B cell (primary cell): ENCODE results near the gene PEX7. TPM values are rescaled to one million over a fixed set of nuclear protein-coding genes. Genes with fewer than 3 reads are reported as not detected.

Source experiments
- ATAC-seq: fragments of 200-7000 bp; cut with Tn5 transposase; one replicate; pipeline ENCODE4 v1.10.0; 2021; ENCODE audit warnings: low read depth, mild to moderate bottlenecking, moderate number of reproducible peaks, moderate library complexity
- CTCF ChIA-PET: fragments of 350-600 bp; sonication (Branson Sonifier 250); formaldehyde crosslinking; loops from one replicate; lab custom pipeline; 2021; ENCODE audit warnings: antibody characterized with exemption, inconsistent platforms; lab: Charles Lee
- POLR2A ChIA-PET: fragments of 350-600 bp; sonication (Branson Sonifier 250); formaldehyde crosslinking; loops from one replicate; lab custom pipeline; 2021; ENCODE audit warnings: antibody characterized with exemption; lab: Charles Lee
- DNase-seq: peaks from one replicate; pipeline ENCODE4 v3.0.0; 2013
- H2AFZ ChIP-seq: 2 replicates; pipeline ENCODE4 v1.6.1; 2012; ENCODE audit warnings: mild to moderate bottlenecking, low read depth, low read length; ENCODE audit not compliant: insufficient read depth, poor library complexity, severe bottlenecking
- H3K27ac ChIP-seq, 2 donors: 1 replicate in 1 of 2; 2 replicates in 1 of 2; pipeline ENCODE4 v1.5.1; 2012 to 2013; ENCODE audit warnings: low read length in 2 of 2, mild to moderate bottlenecking in 2 of 2, moderate library complexity in 1 of 2
- H3K27me3 ChIP-seq, 4 experiments: fragments of 200-600 bp in 1 of 4; sonication (generic) in 1 of 4; replicated peaks in 1 of 4; 1 replicate in 2 of 4; 2 replicates in 2 of 4; pipeline versions ENCODE4 v1.6.1 to v1.7.0; 2013 to 2016; ENCODE audit warnings: low read length in 3 of 4, mild to moderate bottlenecking in 2 of 4, mixed read lengths in 1 of 4, moderate library complexity in 1 of 4; ENCODE audit not compliant: insufficient read depth in 4 of 4, control insufficient read depth in 3 of 4; ENCODE audit errors: control extremely low read depth in 1 of 4
- H3K36me3 ChIP-seq, 2 experiments: replicated peaks in 1 of 2; 1 replicate in 1 of 2; 2 replicates in 1 of 2; pipeline versions ENCODE4 v1.6.1 to v1.7.1; 2013; ENCODE audit warnings: low read length in 1 of 2; ENCODE audit not compliant: insufficient read depth in 2 of 2, control insufficient read depth in 1 of 2; ENCODE audit errors: control extremely low read depth in 1 of 2, extremely low read depth in 1 of 2
- H3K4me1 ChIP-seq, 2 donors: fragments of 200-600 bp in 1 of 2; sonication (generic) in 1 of 2; 1 replicate in 1 of 2; 2 replicates in 1 of 2; pipeline versions ENCODE4 v1.5.1 to v1.6.1; 2013 to 2017; ENCODE audit warnings: low read length in 2 of 2; ENCODE audit not compliant: control insufficient read depth in 2 of 2, insufficient read depth in 2 of 2
- H3K4me2 ChIP-seq: replicated peaks from 2 replicates; pipeline ENCODE3; 2012; ENCODE audit warnings: mild to moderate bottlenecking, low read depth, low read length; ENCODE audit not compliant: poor library complexity, severe bottlenecking
- H3K4me3 ChIP-seq, 5 experiments: fragments of 200-600 bp in 1 of 5; sonication (generic) in 1 of 5; 1 replicate in 3 of 5; 2 replicates in 2 of 5; pipeline versions ENCODE4 v1.5.1 to v1.7.0; 2011 to 2016; ENCODE audit warnings: low read length in 4 of 5, mild to moderate bottlenecking in 4 of 5, low read depth in 2 of 5, control low read depth in 1 of 5, moderate library complexity in 1 of 5; ENCODE audit not compliant: insufficient read depth in 1 of 5; ENCODE audit errors: control extremely low read depth in 1 of 5, extremely low read depth in 1 of 5
- H3K79me2 ChIP-seq: fragments of 200-600 bp; sonication (generic); one replicate; pipeline ENCODE4 v1.6.0; 2016; ENCODE audit warnings: low read length; ENCODE audit not compliant: control insufficient read depth, insufficient read depth
- H3K9ac ChIP-seq: fragments of 200-600 bp; sonication (generic); 2 replicates; pipeline ENCODE4 v1.6.1; 2017; ENCODE audit warnings: mild to moderate bottlenecking, low read length, moderate library complexity
- H3K9me3 ChIP-seq, 3 donors: one replicate each; pipeline versions ENCODE4 v1.6.1 to v1.7.1; 2013; ENCODE audit warnings: low read length in 2 of 3; ENCODE audit not compliant: control insufficient read depth in 2 of 3, insufficient read depth in 1 of 3; ENCODE audit errors: control extremely low read depth in 1 of 3
- H4K20me1 ChIP-seq: 2 replicates; pipeline ENCODE4 v1.6.0; 2012; ENCODE audit warnings: mild to moderate bottlenecking, low read length; ENCODE audit not compliant: insufficient read depth, control insufficient read depth, poor library complexity, severe bottlenecking
- H3K27ac Mint-ChIP-seq: one replicate; pipeline ENCODE4 v1.8.0; 2021; ENCODE audit warnings: mixed read lengths
- H3K27me3 Mint-ChIP-seq: one replicate; pipeline ENCODE4 v1.8.0; 2021; ENCODE audit warnings: mixed read lengths
- H3K4me1 Mint-ChIP-seq: one replicate; pipeline ENCODE4 v1.8.0; 2021; ENCODE audit warnings: mixed read lengths
- H3K4me3 Mint-ChIP-seq: one replicate; pipeline ENCODE4 v1.8.0; 2021; ENCODE audit warnings: mixed read lengths
- H3K9me3 Mint-ChIP-seq: one replicate; pipeline ENCODE4 v1.8.0; 2022; ENCODE audit warnings: mixed read lengths; ENCODE audit not compliant: insufficient read depth
- EZH2 ChIP-seq: IDR thresholded peaks from 2 replicates; pipeline ENCODE4 v1.6.1; 2012; ENCODE audit warnings: borderline replicate concordance, low read depth, mild to moderate bottlenecking, moderate library complexity, low read length; ENCODE audit not compliant: insufficient read depth, poor library complexity, severe bottlenecking
- whole genome bisulfite sequencing: methylation state at CpG from one replicate; pipeline ENCODE4 v1.1.5; 2013; ENCODE audit warnings: missing lambda C conversion rate; ENCODE audit not compliant: insufficient coverage; 5-methylcytosine and 5-hydroxymethylcytosine counted together
- intact Hi-C: fragments of 100-400 bp; cut with micrococcal nuclease; formaldehyde crosslinking; loops from one replicate; pipeline ENCODE4 v1.10.0; 2022
- polyA plus RNA-seq: library from polyadenylated mRNA; depleted of rRNA; stranded (reverse); fragments of >200 nt; gene quantifications from 2 replicates; pipeline ENCODE4 v1.2.3, GENCODE V29; 2012
- total RNA-seq, 2 donors: library from RNA; stranded (reverse); fragments of 120-200 nt in 1 of 2; gene quantifications; 1 replicate in 1 of 2; 2 replicates in 1 of 2; pipeline versions ENCODE4 v1.2.3 to v1.2.4, GENCODE V29; 2013 to 2022
- TF ChIP-seq, protein P1 (sequence below): fragments of 200-600 bp; IDR thresholded peaks from one replicate; pipeline ENCODE4 v1.8.0; 2022; ENCODE audit warnings: antibody characterized with exemption, mild to moderate bottlenecking

Gene PEX7
- total and polyA plus RNA-seq, 2 donors (not counting 1 experiment from before 2014, with no cell fraction given), result 3.9 TPM

DNA sequence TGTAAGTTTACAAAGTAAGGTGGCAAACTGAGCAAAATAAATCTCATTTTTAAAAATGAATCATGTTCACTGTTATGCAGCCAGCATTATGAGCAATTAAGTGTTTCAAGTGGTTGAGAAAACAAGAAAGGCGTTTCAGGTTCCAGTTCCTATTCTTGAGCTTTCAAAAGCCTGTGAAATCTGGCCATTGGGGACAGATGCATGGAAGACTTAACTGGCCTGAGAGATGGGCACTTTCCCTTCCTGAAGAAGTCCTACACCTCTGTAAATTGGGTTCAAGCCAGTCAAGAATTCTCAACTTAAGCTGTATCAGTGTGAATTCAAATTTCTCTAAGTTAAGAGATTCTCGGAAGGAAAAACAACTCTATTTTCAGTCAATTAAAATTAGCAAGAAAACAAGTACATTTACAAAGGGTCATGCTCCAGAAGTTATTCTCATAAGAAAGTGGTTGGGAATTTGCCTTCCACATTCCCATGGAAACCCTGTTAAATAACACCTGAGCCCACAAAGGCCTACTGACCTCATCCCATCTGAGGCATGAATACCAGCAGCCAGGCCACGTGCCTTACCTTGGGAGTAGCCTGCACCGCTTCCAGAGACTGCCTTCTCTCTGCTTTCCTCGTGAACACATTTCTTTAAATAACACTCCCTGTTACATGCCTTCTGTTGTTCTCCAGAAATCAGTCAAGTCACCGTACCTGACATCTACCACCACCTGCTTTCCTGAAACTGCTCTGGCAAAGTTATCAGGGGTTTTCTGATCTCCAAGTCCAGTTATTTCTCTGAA, 49.5 kb upstream of the PEX7 start:
- peak overlapping the region; percentile 27 for H3K9ac ChIP-seq
- peaks cover 85% of the 10 kb centered on the region for H3K79me2 ChIP-seq
- H3K9me3 ChIP-seq, result no peaks in the 10 kb centered on the region
- no peak overlapping the region for H2AFZ ChIP-seq
- peaks cover 43 to 46% of the 10 kb centered on the region in 2 donors for H3K4me1 ChIP-seq
- ChIA-PET CTCF (interaction anchor here (1.1 to 2.6 kb wide), 3 partner anchors 10 to 19 kb away, joined by 5 to 11 read pairs (median 6); partner anchors contain the start of gene MAP3K5), POLR2A (interaction anchor here (1.1 kb wide), 1 partner anchor 12 kb away, joined by 3 read pairs; no protein-coding TSS in a partner anchor)
- H3K27me3 ChIP-seq, result no peaks in the 10 kb centered on the region
- no peaks in the 10 kb centered on the region for H3K27me3 Mint-ChIP-seq
- H4K20me1 ChIP-seq, result no peaks in the 10 kb centered on the region
- peak overlapping the region; percentile 82 for H3K27ac Mint-ChIP-seq
- H3K4me2 ChIP-seq, result peak overlapping the region; percentile 40
- H3K9me3 Mint-ChIP-seq, result no peaks in the 10 kb centered on the region
- no peak overlapping the region for H3K4me3 ChIP-seq
- H3K36me3 ChIP-seq, result no peaks in the 10 kb centered on the region
- peak overlapping the region; percentile 65 for H3K4me3 Mint-ChIP-seq
- DNase-seq, result no peak
- TF ChIP-seq EZH2, result no peak
- TF ChIP-seq, protein P1, sequence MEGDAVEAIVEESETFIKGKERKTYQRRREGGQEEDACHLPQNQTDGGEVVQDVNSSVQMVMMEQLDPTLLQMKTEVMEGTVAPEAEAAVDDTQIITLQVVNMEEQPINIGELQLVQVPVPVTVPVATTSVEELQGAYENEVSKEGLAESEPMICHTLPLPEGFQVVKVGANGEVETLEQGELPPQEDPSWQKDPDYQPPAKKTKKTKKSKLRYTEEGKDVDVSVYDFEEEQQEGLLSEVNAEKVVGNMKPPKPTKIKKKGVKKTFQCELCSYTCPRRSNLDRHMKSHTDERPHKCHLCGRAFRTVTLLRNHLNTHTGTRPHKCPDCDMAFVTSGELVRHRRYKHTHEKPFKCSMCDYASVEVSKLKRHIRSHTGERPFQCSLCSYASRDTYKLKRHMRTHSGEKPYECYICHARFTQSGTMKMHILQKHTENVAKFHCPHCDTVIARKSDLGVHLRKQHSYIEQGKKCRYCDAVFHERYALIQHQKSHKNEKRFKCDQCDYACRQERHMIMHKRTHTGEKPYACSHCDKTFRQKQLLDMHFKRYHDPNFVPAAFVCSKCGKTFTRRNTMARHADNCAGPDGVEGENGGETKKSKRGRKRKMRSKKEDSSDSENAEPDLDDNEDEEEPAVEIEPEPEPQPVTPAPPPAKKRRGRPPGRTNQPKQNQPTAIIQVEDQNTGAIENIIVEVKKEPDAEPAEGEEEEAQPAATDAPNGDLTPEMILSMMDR, result no peak
- intact Hi-C loops, result no loop called here
- WGBS, result 71% methylated on average over 5 of the region's 6 CpGs
- H3K27ac ChIP-seq, result peak overlapping the region in 1 of 2 donors; percentile 36
- peak; percentile 36 for ATAC-seq
- H3K4me1 Mint-ChIP-seq, result peaks cover 62% of the 10 kb centered on the region

DNA sequence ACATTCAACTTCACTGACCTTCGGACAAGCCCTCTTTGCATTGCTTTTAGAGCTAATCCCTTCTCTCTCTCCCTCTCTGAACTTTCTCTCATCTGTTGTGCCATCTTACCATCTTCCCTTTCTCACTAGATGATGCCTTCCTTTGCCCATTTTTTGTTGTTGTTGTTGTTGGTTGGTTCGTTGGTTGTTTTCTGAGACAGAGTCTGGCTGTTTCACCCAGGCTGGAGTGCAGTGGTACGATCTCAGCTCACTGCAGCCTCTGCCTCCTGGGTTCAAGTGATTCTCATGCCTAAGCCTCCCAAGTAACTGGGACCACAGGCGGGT, 49.0 kb upstream of the PEX7 start:
- H3K9me3 Mint-ChIP-seq, result no peaks in the 10 kb centered on the region
- POLR2A ChIA-PET, result interaction anchor here (1.1 kb wide), 1 partner anchor 12 kb away, joined by 3 read pairs; no protein-coding TSS in a partner anchor
- H3K36me3 ChIP-seq, result no peaks in the 10 kb centered on the region
- H3K4me3 ChIP-seq, result no peak overlapping the region
- H3K27ac Mint-ChIP-seq, result peak overlapping the region; percentile 82
- intact Hi-C loops, result no loop called here
- H3K4me3 Mint-ChIP-seq, result peak overlapping the region; percentile 65
- no peaks in the 10 kb centered on the region for H3K27me3 ChIP-seq
- no peak for TF ChIP-seq EZH2
- TF ChIP-seq, protein P1, result no peak
- peak overlapping the region in 1 of 2 donors; percentile 36 for H3K27ac ChIP-seq
- no peak overlapping the region for H2AFZ ChIP-seq
- H3K27me3 Mint-ChIP-seq, result no peaks in the 10 kb centered on the region
- WGBS, result 100% methylated on average over 1 of the region's 4 CpGs
- H3K9me3 ChIP-seq, result no peaks in the 10 kb centered on the region
- H3K4me1 Mint-ChIP-seq, result peaks cover 58% of the 10 kb centered on the region
- H3K9ac ChIP-seq, result no peak overlapping the region
- H3K4me2 ChIP-seq, result peak overlapping the region; percentile 40
- CTCF ChIA-PET, result interaction anchor here (1.1 to 2.6 kb wide), 3 partner anchors 9 to 19 kb away, joined by 6 to 11 read pairs (median 7); partner anchors contain the start of gene MAP3K5
- peaks cover 83% of the 10 kb centered on the region for H3K79me2 ChIP-seq
- H4K20me1 ChIP-seq, result no peaks in the 10 kb centered on the region
- DNase-seq, result no peak
- ATAC-seq, result no peak
- peaks cover 38 to 42% of the 10 kb centered on the region in 2 donors for H3K4me1 ChIP-seq
